H54 (cell line): ENCODE measurements around the gene ASIP.
"Not testable (repeated sequence)": the region's sequence is repeated elsewhere in the genome, so short reads cannot be mapped to it uniquely, and the experiment has no call there.

Source experiments
- DNase-seq: peaks from one replicate; pipeline ENCODE4 v3.0.0; 2011; ENCODE audit warnings: low spot score, mixed read lengths; ENCODE audit not compliant: insufficient read length
- FAIRE-seq: peaks from 3 replicates; lab custom pipeline; 2011; peaks lifted over from hg19 to GRCh38; lab: Jason Lieb, UNC
- POLR2A ChIP-seq: IDR thresholded peaks from 2 replicates; pipeline ENCODE4 v1.6.1; 2011; ENCODE audit warnings: low read depth, mild to moderate bottlenecking, low read length

Gene ASIP

DNA sequence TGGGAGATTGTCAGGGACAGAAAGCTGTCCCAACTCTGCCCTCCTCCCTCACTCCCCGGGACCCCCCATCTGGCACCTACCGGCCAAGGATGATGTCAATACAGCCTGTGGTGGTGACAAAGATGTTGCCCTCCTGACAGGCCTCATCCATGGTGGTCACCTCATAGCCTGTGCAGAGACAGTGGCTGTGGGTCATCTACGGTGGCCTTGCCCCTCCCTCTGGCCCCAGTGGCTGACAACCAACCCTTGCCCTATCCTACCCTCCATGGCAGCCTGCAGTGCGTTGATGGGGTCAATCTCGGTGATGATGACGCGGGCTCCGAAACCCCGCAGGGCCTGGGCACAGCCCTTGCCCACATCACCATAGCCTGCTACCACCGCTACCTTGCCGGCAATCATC, 49.2 kb downstream of the ASIP start:
- DNase-seq (no peak), FAIRE-seq (no peak)
- TF ChIP-seq POLR2A, result no peak

DNA sequence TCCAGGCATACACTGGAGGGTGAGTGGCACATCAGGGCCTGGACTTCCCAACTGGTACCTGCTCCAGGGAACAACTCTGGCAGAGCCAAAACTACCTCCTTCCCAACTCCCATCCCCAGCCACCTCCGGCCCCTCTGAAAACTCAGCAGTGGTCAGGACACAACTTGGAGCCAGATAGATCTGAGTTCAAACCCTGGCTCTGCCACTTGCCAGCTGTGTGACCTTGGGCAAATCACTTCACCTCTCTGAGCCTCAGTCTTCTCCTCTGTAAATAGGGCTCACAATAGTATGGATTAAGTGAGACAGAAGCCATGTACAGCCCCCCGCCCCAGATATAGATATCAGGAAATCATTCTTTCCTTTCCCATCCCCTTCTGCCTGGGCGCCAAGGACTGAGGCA, 51.3 kb downstream of the ASIP start:
- DNase-seq (no peak), FAIRE-seq (no peak)
- TF ChIP-seq POLR2A, result no peak

DNA sequence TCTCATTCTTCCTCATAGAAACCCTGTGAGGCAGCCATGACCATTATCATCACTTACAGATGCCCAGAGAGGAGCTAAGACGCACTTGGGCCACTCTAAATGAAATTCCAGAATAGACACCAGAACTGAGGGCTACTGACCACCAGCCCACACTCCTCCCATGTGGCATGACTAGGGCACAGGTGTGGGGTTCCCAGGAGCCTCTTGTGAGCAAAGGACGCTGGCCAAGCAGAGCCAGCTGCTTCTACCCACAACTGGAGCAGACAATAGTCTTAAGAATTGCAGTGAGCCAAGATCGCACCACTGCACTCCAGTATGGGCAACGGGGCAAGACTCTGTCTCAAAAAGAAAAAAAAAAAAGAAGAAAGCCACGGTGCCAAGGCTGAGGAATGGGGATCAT, 51.9 kb downstream of the ASIP start:
- FAIRE-seq, result no peak
- no peak for TF ChIP-seq POLR2A
- DNase-seq, result no peak

DNA sequence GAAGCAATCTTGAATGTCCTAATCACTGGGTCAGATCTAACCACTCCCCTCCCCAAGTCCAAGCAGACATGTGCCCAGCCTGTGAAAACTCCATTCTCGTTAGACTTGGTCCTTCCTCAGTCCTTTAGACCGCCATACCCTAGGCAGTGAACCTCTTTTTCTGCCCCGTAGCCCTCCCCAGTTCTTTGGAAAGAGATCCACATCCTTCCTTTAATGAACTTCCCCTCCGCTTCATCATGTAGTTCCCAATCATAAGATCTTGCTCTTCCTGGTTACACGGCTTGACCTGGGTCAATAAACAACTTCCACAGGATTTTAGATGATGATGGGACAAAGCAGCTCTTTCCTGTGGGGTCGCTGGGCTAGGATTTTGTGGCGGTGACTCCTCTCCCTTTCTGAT, 52.4 kb downstream of the ASIP start:
- no peak for TF ChIP-seq POLR2A
- DNase-seq (no peak), FAIRE-seq (no peak)

DNA sequence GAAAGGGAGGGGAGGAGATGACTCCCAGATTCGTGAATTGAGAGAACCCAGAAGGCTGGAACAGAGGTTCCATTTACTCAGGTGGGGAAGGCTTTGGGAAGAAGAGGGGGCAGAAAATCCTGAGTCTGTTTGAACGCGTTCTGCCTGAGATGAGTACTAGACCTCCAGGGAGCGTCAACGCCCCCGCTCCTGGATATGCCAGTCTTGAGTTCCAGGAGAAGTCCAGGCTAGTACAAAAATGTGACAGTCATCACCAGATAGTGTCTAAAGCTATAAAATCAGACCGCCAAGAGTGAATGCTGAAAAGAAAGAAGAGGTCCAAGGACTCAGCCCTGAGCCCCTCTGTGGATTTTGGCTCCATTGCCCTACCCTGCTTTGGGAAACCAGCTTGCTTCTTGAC, 53.3 kb downstream of the ASIP start:
- no peak for TF ChIP-seq POLR2A
- FAIRE-seq, result no peak
- DNase-seq, result no peak

DNA sequence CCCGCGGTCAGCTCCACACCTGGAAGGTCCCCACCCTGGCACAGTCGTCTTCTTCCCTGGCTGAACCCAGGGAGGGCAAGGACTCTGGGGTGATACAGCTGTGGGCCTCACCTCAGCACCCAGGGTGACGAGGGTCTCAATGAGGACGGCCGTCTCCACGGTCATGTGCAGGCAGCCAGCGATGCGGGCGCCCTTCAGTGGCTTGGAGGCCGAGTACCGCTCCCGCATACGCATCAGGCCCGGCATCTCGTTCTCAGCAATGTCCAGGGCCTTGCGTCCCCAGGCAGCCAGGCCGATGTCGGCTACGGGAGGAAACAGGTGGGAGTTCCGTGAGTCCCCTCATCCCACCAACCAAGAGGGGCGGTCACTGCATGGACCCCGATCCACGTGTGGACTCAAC, 54.1 kb downstream of the ASIP start:
- no peak for TF ChIP-seq POLR2A
- FAIRE-seq, result no peak
- no peak for DNase-seq

DNA sequence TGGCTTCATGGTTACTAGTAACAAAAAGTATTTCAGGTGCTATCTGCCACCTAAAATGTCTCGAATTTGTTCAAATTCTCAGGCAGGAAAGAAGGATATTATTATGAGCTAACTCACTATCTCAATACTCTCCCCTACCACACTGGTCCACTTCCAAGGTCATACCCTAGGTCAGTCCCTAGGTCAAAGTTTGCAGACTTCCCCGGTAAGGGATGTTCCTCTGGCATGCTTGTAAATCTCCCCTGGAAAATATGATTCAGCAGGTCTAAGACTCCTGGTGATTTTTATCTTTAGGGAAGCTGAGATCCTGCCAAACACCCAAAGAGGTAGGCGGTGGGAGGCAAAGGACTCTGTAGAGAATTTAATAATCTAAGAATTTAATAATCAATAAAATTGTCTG, 55.2 kb downstream of the ASIP start:
- DNase-seq (no peak), FAIRE-seq (no peak)
- no peak for TF ChIP-seq POLR2A

DNA sequence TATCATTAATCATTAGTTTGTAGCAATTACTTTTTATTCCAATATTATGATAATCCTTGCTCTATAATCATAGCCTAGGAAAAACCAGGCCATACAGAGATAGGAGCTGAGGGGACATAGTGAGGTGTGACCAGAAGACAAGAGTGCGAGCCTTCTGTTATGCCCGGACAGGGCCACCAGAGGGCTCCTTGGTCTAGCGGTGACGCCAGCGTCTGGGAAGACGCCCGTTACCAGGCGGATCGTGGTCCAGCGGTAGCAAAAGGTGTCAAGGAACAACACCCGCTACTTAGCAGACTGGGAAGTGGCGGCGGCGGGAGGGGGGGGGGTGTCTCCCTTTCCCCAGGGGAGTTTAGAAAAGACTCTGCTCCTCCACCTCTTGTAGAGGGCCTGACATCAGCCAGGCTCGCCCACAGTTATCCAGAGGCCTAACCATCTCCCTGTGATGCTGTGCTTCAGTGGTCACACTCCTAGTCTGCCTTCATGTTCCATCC, 57.1 kb downstream of the ASIP start:
- FAIRE-seq, DNase-seq: not testable (repeated sequence)

DNA sequence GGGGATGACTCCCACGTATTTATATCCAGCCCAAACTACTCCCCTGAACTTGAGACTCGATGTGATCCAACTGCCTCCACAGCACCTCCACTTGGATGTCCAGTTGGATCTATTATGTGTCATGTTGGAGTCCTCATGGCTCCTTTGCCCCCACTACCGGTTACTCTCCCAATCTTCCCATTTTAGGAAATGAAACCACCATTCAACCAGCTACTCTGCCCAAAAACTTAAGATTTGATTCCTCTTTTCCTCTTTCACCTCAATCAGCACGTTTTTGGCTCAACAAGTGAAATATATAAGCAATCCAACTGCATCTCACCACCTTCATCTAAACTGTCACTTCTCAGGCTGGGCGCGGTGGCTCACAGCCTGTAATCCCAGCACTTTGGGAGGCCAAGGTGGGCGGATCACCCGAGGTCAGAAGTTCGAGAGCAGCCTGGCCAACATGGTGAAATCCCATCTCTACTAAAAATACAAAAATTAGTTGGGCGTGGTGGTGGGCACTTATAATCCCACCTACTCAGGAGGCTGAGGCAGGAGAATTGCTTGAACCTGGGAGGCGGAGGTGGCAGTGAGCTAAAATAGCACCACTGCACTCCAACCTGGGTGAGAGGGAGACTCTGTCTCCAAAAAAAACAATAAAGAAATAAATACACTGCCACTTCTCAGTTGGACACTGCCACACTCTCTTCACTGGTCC, 58.5 kb downstream of the ASIP start:
- DNase-seq (no peak), FAIRE-seq (no peak)
- TF ChIP-seq POLR2A, result no peak

DNA sequence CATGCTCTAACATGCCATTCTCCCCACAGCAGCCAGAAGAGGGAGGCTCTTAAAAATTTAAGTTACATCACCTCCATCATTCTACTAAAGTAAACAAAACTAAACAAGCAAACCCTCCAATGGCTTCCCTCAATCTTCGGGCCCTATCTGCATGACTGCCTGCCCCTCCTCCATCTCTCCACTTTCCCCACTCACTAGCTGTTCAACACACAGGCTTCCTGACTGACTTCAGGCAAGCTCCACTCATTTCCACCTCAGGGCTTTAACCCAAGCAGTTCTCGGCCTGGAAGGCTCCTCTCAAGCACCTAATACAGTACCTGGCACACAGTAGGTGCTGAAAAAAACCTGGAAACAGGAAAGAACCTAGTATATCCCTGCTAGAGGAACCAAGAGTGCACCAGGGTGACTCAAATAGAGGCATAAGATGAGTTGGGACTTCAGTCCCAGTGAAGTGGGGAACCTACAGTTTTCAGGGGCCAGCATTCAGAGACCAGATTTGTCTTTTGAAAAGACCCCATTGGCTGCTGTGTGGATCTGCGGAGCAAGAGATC, 59.1 kb downstream of the ASIP start:
- no peak for DNase-seq
- TF ChIP-seq POLR2A, result no peak
- no peak for FAIRE-seq

DNA sequence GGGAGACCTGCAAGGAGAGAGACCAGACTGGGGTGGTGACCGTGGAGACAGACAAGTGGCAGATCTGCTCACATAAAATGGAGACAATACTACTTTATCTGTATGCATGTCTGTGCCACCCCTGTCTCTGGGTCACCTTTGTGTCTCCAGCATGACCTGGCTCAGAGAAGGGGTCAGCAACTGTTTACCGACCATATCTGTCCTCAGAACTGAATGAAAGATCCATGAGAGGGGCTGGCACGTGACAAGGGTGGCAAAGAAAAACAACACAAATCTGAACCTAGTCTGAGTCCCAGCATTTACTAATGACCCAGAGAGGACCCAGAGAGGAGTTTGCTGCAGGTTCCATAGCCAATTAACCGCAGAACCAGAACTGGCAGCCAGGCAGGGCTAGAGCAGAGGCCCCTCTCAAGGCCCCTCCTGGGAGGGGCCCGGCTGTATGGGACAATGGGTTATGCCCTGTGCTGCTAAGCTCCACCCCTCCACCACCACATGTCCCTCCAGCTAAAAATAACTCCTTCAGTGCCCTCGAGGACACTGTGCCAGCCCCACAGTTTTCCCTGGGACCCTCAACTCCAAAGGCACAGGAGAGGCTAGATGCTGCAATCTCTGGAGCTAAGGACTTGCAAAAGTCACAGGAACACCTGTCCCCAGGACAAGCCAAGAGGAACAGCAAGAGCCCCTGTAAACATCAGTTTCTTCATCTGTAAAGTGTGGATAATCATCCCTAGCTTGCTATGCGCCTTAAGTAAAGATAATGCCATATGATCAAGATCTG, 59.8 kb downstream of the ASIP start:
- no peak for DNase-seq
- TF ChIP-seq POLR2A, result no peak
- no peak for FAIRE-seq

DNA sequence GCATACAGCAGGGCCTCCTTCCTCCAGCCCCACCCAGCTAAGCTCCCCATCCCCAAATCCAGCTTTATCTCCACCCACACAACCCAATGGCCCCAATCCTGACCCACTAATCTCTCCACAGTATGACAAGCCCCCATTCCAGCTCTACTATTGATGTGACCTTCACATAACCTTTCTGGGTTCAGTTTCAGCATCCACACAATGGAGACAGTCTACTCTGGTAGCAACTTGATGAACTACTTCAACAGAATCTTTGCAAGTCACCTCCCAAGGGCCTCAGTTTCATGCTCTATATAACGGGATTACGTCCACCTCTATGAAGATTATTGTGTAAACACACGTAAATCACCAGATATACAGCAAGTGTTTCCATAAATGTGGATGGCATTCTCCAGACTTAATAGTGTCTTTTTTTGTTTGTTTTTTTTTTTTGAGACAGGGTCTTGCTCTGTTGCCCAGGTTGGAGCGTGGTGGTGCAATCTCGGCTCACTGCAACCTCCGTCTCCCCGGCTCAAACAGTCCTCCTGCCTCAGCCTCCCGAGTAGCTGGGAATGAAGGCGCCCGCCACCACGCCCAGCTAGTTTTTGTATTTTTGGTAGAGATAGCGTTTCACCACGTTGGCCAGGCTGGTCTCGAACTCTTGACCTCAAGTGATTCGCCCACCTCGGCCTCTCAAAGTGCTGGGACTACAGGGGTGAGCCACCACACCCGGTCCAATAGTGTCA, 60.5 kb downstream of the ASIP start:
- no peak for TF ChIP-seq POLR2A
- DNase-seq (no peak), FAIRE-seq (no peak)

DNA sequence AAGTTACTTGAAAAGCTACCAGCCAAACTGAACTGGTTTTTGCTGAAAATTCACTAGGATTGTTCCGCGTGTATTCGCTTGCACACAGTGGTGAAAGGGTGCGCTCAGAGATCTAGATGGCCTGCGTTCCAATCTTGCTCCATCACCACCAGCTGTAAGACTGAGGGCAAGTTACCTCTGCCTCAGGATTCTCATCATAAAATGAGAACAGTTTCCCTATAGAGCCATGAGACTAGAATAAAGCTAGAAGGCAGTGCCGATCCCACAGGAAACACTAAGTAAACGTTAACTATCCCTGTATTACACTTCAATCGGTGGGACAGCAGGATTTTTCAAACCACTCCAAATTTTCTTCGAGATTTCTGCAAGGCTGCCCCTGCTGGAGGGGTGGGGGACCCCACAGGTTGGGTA, 61.1 kb downstream of the ASIP start:
- no peak for TF ChIP-seq POLR2A
- no peak for DNase-seq
- no peak for FAIRE-seq
